Activated CD4-positive, CD25-positive, alpha-beta regulatory T cell treated with anti-CD3 and anti-CD28 coated beads, Interleukin-2, amount 50 U/mL, for 16 hours (primary cell): ENCODE results near the gene NDEL1.

Experiments used
- DNase-seq: peaks from one replicate; pipeline ENCODE4 v3.0.0-alpha.2; 2020; ENCODE audit warnings: low read depth, low spot score

The NDEL1 gene

GRCh38 chr17:8455665-8456209 is 20.1 kb downstream of the NDEL1 start:
- no peak for DNase-seq

DNA sequence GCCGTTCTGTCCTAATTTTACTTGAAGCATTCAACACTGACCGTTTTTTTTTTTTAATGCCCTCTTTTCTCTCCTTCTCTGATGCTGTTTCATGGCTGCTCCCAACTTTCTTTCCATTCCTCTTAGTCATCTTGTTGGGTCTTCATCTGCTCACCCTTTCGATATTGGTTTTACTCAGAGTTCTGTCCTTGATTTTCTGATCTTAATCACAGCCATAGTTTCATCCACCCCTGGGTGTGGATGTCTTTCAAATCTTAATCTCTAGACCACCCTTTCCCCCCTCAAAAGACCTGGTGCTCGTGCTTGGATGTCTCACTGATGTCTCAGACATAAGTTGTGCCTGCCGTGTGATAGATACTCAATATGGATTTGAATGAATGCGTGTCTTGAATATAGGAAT is 22.4 kb downstream of the NDEL1 start:
- no peak for DNase-seq

DNA sequence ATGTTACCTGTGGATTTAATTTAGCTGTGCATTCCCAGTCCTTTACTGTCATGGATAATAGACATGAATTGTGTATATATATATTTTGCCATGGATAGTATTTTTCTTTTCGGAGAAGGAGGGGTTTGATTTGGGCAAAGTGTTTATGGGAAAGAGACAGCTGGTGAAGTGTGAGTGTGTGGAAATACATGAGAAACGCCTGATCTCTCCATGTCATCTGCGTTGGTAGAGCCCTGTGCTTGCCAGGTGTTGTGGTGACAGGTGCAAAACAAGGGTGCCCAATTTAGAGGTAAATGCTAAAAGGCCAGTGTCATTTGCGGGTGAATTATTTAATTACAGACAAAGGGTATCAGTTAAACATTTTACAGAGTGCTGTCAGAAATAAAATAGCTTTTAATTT is 23.4 kb downstream of the NDEL1 start:
- no peak for DNase-seq

DNA sequence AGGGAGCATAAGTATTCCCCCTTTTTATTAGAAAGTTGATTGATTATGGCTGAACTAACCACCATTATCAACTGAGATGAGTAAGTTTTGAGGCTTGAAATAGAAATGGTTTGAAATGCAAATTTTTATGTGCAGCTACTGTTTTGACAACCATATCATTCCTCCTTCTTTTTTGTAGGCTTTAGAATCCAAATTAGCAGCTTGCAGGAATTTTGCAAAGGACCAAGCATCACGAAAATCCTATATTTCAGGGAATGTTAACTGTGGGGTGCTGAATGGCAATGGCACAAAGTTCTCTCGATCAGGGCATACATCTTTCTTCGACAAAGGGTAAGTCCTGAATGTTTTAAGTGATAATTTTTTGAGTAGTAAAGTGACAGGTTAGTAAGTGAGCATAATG is 24.1 kb downstream of the NDEL1 start:
- DNase-seq, result no peak

GRCh38 chr17:8462564-8462963 is 26.9 kb downstream of the NDEL1 start:
- no peak for DNase-seq

GRCh38 chr17:8463099-8463498 is 27.4 kb downstream of the NDEL1 start:
- DNase-seq, result no peak

DNA sequence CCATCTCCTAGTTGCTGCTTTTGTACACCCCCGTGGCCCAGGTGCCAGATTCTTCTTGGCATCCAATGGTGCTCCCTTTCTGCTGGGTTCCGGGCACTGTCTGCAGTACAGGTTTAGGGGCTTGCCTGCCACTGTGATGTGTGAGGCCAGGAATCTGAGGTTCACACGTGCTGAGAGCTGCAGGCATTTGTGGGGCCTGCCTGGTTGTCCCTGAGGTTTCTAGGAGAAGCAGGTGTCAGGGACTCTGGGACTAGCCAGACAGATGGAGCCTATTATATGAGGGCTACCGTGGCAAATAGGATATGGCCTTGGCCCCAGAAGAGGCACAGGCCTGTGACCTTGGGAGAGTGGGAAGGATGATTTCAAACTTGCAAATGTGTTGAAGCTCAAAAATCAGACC is 29.3 kb downstream of the NDEL1 start:
- DNase-seq, result no peak

DNA sequence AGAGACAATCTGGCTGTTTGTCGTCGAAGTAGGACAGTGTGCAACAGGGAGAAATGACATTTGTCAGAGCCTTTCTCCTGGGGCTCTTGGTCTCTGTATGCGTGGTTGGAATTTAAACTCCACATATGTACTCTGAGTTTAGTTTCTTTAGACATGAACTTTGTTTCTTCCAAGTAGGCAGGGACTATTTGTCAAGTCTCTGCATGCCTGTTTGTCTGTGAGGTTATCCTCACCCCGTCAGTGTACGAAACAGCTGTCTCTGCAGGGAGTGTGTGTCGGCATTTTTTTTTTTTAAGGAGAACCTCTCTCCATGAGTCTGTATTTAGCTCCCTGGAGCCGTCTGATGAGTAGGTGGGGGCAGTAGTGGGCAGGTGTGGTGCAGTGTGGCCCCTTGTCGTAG is 29.7 kb downstream of the NDEL1 start:
- DNase-seq, result no peak

GRCh38 chr17:8465759-8466158 is 30.1 kb downstream of the NDEL1 start:
- DNase-seq, result no peak

DNA sequence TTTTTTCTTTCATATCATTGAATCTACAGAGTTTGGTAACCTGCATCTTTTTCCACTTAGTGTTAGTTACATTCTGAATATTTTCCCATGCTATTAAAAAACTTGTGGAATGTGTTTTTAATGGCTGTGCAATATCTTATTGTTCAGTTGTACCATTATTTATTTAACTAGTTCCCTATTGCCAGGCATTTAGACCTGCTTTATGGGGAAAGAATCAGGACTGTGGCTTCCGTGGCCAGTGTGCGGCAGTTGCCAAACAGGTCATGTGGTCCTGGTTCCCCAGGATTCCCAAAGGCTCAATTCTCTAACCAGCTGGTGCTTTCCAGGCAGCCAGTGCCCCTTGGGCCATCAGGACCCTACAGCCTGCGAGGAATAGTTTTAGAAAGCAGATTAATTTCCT is 30.8 kb downstream of the NDEL1 start:
- DNase-seq, result no peak

- DNase-seq, result no peak
Measured at GRCh38 chr17:8466873-8467272, 31.2 kb downstream of the NDEL1 start.

DNA sequence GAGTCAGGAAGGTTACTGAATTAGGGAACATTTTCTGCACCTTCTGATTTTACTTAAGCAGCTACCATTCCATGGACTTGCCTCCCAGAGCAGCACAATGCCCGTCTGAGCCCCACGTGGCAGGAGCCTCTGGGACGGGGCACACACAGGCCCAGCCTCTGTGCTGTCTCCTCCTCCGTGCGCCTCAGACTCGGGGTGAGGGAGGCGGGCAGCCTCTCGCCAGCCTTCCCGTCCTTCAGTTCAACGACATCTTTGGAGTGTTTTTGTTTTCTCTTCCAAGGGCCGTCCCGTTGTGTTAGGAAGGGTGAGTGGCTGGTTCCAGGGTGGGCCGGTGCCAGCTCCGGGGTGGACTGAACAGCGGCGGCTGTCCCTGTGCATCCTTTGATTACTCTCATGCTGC is 31.8 kb downstream of the NDEL1 start:
- DNase-seq, result no peak

DNA sequence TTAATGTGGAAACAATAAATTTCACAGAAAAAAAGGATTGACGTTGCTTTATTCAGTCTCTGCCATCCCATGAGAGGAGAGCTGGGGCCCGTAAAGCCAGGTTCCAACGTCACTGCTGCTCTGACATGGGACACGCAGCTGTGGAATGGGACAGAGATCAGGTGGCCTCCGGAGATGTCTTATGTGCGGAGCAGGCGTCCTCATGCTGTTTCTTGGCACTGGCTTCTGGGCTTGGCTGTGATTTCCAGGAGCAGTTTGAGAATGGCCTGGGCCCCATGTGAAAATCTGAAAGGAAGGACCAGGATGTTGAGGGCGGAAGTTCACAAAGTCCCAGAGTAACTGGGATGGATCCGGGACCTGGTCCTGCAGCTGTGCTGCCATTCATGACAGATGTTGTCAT is 32.4 kb downstream of the NDEL1 start:
- no peak for DNase-seq

- no peak for DNase-seq
Measured at GRCh38 chr17:8468980-8469379, 33.3 kb downstream of the NDEL1 start.

DNA sequence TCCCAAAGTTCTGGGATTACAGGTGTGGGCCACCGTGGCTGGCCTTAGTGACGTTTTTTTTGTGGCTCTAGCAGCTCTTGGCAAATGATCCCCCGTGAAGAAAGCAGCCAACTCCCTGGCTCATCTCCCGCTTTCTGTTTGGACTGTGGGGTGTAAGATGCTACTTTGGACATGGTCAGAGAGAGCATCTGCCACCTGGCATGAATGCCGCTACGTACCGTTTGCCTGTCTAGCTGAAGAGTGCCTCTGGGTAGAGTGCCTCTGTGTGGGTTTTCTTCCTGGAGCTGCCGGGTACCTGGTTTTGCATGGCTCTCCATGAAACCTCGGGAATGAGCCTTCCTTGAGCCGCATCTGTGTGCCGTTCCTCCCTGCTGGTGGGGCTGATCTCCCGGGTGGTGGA is 34.3 kb downstream of the NDEL1 start:
- DNase-seq, result no peak

- no peak for DNase-seq
Measured at GRCh38 chr17:8470447-8471047, 34.9 kb downstream of the NDEL1 start.

DNA sequence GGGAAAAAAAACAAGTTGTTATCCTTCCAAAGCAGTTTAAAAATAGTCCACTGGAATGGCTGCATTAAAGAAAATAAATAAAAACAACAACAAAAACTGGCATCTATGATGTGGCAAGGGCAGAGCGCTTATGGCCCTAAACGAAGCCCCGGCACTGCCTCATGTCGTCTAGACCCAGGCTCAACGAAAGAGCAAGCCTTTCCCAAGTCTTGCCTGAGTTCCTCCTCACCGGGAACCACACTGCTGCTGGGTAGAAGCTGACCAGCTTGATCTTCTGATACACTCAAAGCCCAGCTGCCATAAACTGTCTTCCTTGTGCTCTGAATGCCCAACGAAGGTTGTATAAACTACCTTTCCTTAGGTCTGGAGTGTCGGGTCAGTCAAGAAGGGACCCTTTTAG is 37.0 kb downstream of the NDEL1 start:
- DNase-seq, result no peak

GRCh38 chr17:8473451-8474192 is 37.9 kb downstream of the NDEL1 start:
- no peak for DNase-seq

DNA sequence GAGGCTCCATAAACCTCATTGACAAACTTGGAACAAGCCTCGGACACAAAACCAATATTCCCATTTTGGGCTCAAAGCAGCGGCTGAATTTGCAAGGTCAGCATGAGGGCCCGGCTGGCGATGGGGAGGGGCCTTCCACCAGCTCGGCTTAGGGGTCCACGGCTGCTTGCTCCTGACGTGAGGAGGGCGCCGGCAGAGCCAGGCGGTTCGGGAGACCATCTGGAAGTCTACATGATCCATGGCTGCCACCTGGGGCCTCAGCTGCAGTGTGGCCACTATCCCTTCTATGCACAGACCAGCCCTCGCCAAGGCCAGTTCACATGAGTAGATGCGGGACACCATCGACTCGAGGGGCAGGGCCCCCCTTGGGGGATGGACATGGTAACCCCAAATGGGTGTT is 39.1 kb downstream of the NDEL1 start:
- no peak for DNase-seq

DNA sequence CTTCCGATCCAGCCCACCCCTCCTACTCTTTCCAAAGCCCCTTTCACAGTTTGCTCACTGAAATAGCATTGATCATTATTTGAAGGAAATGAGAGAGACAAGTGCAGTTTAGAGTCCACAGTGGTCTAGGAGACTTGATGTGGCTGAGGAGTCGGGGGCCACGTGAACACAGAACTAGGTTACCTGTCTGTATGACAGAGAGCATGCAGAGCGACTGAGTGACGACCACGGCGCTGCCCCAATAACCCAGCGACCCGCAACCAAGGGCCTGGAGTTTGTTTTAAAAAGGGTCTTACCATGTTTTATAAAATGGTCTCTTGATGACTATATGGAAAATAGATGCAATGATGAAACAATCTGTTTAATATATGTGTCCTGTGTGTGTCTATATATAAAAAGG is 39.5 kb downstream of the NDEL1 start:
- DNase-seq, result no peak

- DNase-seq, result no peak
Measured at GRCh38 chr17:8475781-8476180, 40.1 kb downstream of the NDEL1 start.

DNA sequence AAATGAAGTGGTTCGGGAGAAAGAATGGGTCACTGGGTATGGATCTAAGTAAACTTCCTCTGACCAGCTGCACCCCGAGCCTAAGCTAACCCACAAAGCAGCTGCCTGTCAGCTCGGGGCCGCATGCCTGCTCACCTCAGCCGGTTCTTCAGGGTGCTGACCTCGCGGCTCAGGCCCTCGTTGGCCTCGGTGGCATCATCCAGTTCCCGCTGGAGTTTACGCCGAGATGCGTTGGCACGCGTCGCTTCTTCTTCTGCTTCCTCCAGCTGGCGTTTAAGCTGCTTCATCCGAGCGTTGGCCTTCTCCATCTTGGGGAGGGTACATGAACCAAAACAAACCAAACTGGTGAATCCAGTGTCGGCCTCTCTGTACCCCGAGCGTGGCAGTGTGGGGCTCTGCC is 41.1 kb downstream of the NDEL1 start:
- DNase-seq, result no peak

GRCh38 chr17:8477171-8477570 is 41.5 kb downstream of the NDEL1 start:
- no peak for DNase-seq
